ENCODE data around the gene HSPB2.

- TF ChIP-seq CTCF (IDR thresholded peaks at IDR 0.05; ENCODE audit: control extremely low read depth in 1 of 3, insufficient read depth in 1 of 3, low read depth in 1 of 3, low read length in 3 of 3) (no peak), ZNF274 (IDR thresholded peaks at IDR 0.05; ENCODE audit: borderline replicate concordance, extremely low read depth, low read length) (no peak), POLR2AphosphoS5 (IDR thresholded peaks at IDR 0.05; ENCODE audit: low read depth, low read length) (no peak), TEAD4 (IDR thresholded peaks at IDR 0.05; ENCODE audit: low read depth, low read length) (no peak), EGR1 (IDR thresholded peaks at IDR 0.05; ENCODE audit: borderline replicate concordance, low read depth, low read length) (no peak), NRF1 (IDR thresholded peaks at IDR 0.05; ENCODE audit: low read depth, low read length) (no peak), MAFK (IDR thresholded peaks at IDR 0.05; ENCODE audit: low read depth, low read length) (no peak), USF2 (IDR thresholded peaks at IDR 0.05; ENCODE audit: low read length) (no peak), CHD1 (IDR thresholded peaks at IDR 0.05; ENCODE audit: low read depth, low read length) (no peak), POLR2A (IDR thresholded peaks at IDR 0.05; ENCODE audit: control extremely low read depth in 1 of 2, low read depth in 2 of 2, low read length in 2 of 2) (no peak)
Measured at GRCh38 chr11:111934306-111934705, 21.8 kb downstream of the HSPB2 start.
